HEK293T (cell line): Measurements from ENCODE around the gene NME4.

Experiments used
- ARNT ChIP-seq: fragments of 450-650 bp; IDR thresholded peaks from 2 replicates; pipeline ENCODE4 v1.6.1; 2017; ENCODE audit warnings: mild to moderate bottlenecking
- CTBP1 ChIP-seq: fragments of 450-650 bp; IDR thresholded peaks from 2 replicates; pipeline ENCODE4 v1.6.1; 2016; ENCODE audit warnings: borderline replicate concordance
- ELF4 ChIP-seq: fragments of 450-650 bp; IDR thresholded peaks from 2 replicates; pipeline ENCODE4 v1.6.1; 2017; ENCODE audit warnings: antibody characterized with exemption
- FOXA1 ChIP-seq: fragments of 450-650 bp; IDR thresholded peaks from 2 replicates; pipeline ENCODE4 v1.6.1; 2016; ENCODE audit warnings: mild to moderate bottlenecking
- FOXK2 ChIP-seq: fragments of 450-650 bp; IDR thresholded peaks from 2 replicates; pipeline ENCODE4 v1.6.1; 2016; ENCODE audit warnings: mild to moderate bottlenecking
- HDGF ChIP-seq: fragments of 450-650 bp; IDR thresholded peaks from 2 replicates; pipeline ENCODE4 v1.6.1; 2017; ENCODE audit warnings: antibody characterized with exemption, borderline replicate concordance
- L3MBTL2 ChIP-seq: fragments of 450-650 bp; conservative IDR thresholded peaks from 2 replicates; pipeline ENCODE4 v1.6.1; 2016; ENCODE audit warnings: mild to moderate bottlenecking
- LEF1 ChIP-seq: fragments of 450-650 bp; IDR thresholded peaks from 2 replicates; pipeline ENCODE4 v1.6.1; 2017; ENCODE audit warnings: mild to moderate bottlenecking, borderline replicate concordance
- NFRKB ChIP-seq: fragments of 450-650 bp; IDR thresholded peaks from 2 replicates; pipeline ENCODE4 v1.6.1; 2016; ENCODE audit warnings: mild to moderate bottlenecking, moderate library complexity
- SP1 ChIP-seq: fragments of 450-650 bp; IDR thresholded peaks from 2 replicates; pipeline ENCODE4 v1.6.1; 2017
- SUZ12 ChIP-seq: fragments of 450-650 bp; IDR thresholded peaks from 2 replicates; pipeline ENCODE4 v1.6.1; 2016; ENCODE audit warnings: mild to moderate bottlenecking
- TARDBP ChIP-seq: fragments of 450-650 bp; IDR thresholded peaks from 2 replicates; pipeline ENCODE4 v1.6.1; 2016
- ZNF384 ChIP-seq: fragments of 450-650 bp; IDR thresholded peaks from 2 replicates; pipeline ENCODE4 v1.6.1; 2016

GRCh38 chr16:404971-405486, 8.0 kb downstream of the NME4 start:
- TF ChIP-seq SUZ12: no peak
- no peak for TF ChIP-seq LEF1
- TF ChIP-seq L3MBTL2: no peak
- TF ChIP-seq SP1: no peak
- no peak for TF ChIP-seq HDGF
- TF ChIP-seq NFRKB: no peak
- no peak for TF ChIP-seq ELF4
- no peak for TF ChIP-seq ARNT
- no peak for TF ChIP-seq FOXA1
- TF ChIP-seq TARDBP: no peak
- TF ChIP-seq FOXK2: no peak
- TF ChIP-seq ZNF384: no peak
- no peak for TF ChIP-seq CTBP1
